HCT116 (cell line): ENCODE results near the gene ARHGAP23.

Source experiments
- EZH2 ChIP-seq: fragments of 200-600 bp; sonication (generic); IDR thresholded peaks from 2 replicates; pipeline ENCODE4 v1.6.1; 2017; ENCODE audit warnings: antibody characterized with exemption, mixed run types
- EZH2phosphoT487 ChIP-seq: fragments of 200-600 bp; IDR thresholded peaks from 2 replicates; pipeline ENCODE4 v1.6.1; 2018; ENCODE audit warnings: antibody characterized with exemption, borderline replicate concordance
- JUND ChIP-seq: IDR thresholded peaks from 2 replicates; pipeline ENCODE4 v1.6.1; 2012
- POLR2A ChIP-seq: IDR thresholded peaks from 2 replicates; pipeline ENCODE4 v1.7.0; 2011; ENCODE audit warnings: borderline replicate concordance; ENCODE audit not compliant: insufficient read depth, insufficient read length; ENCODE audit errors: extremely low read depth
- POLR2AphosphoS5 ChIP-seq: IDR thresholded peaks from 2 replicates; pipeline ENCODE4 v1.6.1; 2011; ENCODE audit warnings: mild to moderate bottlenecking, low read depth, low read length, moderate library complexity
- RAD21 ChIP-seq: IDR thresholded peaks from 2 replicates; pipeline ENCODE4 v1.6.1; 2012; ENCODE audit warnings: low read depth, mild to moderate bottlenecking
- REST ChIP-seq: IDR thresholded peaks from 2 replicates; pipeline ENCODE4 v1.6.1; 2012; ENCODE audit warnings: low read depth
- SIN3A ChIP-seq: IDR thresholded peaks from 2 replicates; pipeline ENCODE4 v1.6.1; 2012; ENCODE audit warnings: low read depth
- SP1 ChIP-seq: IDR thresholded peaks from 2 replicates; pipeline ENCODE4 v1.6.1; 2012; ENCODE audit warnings: low read depth
- SRF ChIP-seq: IDR thresholded peaks from 2 replicates; pipeline ENCODE4 v1.6.1; 2012; ENCODE audit warnings: low read depth
- TCF7L2 ChIP-seq: IDR thresholded peaks from 2 replicates; pipeline ENCODE4 v1.7.0; 2011; ENCODE audit warnings: borderline replicate concordance, inconsistent platforms; ENCODE audit not compliant: insufficient read depth, insufficient read length; ENCODE audit errors: extremely low read depth
- YY1 ChIP-seq: IDR thresholded peaks from 2 replicates; pipeline ENCODE4 v1.6.1; 2011; ENCODE audit warnings: low read length, low read depth, moderate library complexity, mild to moderate bottlenecking; ENCODE audit not compliant: insufficient replicate concordance; ENCODE audit errors: extremely low read depth
- ZNF274 ChIP-seq: fragments of 200-500 bp; sonication (Bioruptor generic); IDR thresholded peaks from 2 replicates; pipeline ENCODE4 v1.6.1; 2014; ENCODE audit warnings: mild to moderate bottlenecking, low read depth, low read length, inconsistent platforms
- TF ChIP-seq, protein P1 (sequence below), 3 experiments: fragments of 200-600 bp in 1 of 3; sonication (generic) in 1 of 3; IDR thresholded peaks in 2 of 3; conservative IDR thresholded peaks in 1 of 3; 2 replicates each; pipeline ENCODE4 v1.5.1; 2012 to 2017; ENCODE audit warnings: low read depth in 2 of 3, low read length in 2 of 3, antibody characterized with exemption in 1 of 3, borderline replicate concordance in 1 of 3, control low read depth in 1 of 3, mild to moderate bottlenecking in 1 of 3, mixed read lengths in 1 of 3, mixed run types in 1 of 3, moderate library complexity in 1 of 3; ENCODE audit not compliant: insufficient read depth in 1 of 3

GRCh38 chr17:38421171-38421841 lies 7.0 kb upstream of the ARHGAP23 start:
- TF ChIP-seq SP1: no peak
- TF ChIP-seq, protein P1, sequence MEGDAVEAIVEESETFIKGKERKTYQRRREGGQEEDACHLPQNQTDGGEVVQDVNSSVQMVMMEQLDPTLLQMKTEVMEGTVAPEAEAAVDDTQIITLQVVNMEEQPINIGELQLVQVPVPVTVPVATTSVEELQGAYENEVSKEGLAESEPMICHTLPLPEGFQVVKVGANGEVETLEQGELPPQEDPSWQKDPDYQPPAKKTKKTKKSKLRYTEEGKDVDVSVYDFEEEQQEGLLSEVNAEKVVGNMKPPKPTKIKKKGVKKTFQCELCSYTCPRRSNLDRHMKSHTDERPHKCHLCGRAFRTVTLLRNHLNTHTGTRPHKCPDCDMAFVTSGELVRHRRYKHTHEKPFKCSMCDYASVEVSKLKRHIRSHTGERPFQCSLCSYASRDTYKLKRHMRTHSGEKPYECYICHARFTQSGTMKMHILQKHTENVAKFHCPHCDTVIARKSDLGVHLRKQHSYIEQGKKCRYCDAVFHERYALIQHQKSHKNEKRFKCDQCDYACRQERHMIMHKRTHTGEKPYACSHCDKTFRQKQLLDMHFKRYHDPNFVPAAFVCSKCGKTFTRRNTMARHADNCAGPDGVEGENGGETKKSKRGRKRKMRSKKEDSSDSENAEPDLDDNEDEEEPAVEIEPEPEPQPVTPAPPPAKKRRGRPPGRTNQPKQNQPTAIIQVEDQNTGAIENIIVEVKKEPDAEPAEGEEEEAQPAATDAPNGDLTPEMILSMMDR (IDR thresholded peaks at IDR 0.05 in 2 of 3, conservative IDR thresholded peaks at IDR 0.05 in 1 of 3; ENCODE audit: borderline replicate concordance in 1 of 3, insufficient read depth in 1 of 3, low read depth in 2 of 3, low read length in 2 of 3): no peak
- no peak for TF ChIP-seq POLR2A
- no peak for TF ChIP-seq ZNF274
- no peak for TF ChIP-seq EZH2
- no peak for TF ChIP-seq TCF7L2
- no peak for TF ChIP-seq REST
- no peak for TF ChIP-seq SRF
- no peak for TF ChIP-seq EZH2phosphoT487
- TF ChIP-seq POLR2AphosphoS5: no peak
- no peak for TF ChIP-seq JUND
- TF ChIP-seq YY1: no peak
- no peak for TF ChIP-seq RAD21
- TF ChIP-seq SIN3A: no peak
